Mammary epithelial cell (primary cell): ENCODE results near the gene SEMA5A.

ENCODE experiments used
- CTCF ChIP-seq, 2 donors: IDR thresholded peaks in 1 of 2; conservative IDR thresholded peaks in 1 of 2; 2 replicates each; pipeline ENCODE4 v1.5.1; 2011 to 2012; ENCODE audit warnings: inconsistent platforms in 2 of 2, low read length in 2 of 2, mild to moderate bottlenecking in 2 of 2, control low read depth in 1 of 2, low read depth in 1 of 2; ENCODE audit not compliant: insufficient read depth in 1 of 2; ENCODE audit errors: extremely low read depth in 1 of 2
- EZH2 ChIP-seq: IDR thresholded peaks from 2 replicates; pipeline ENCODE4 v1.6.1; 2012; ENCODE audit warnings: low read length, inconsistent platforms, borderline replicate concordance

GRCh38 chr5:9423571-9423970 is 122.3 kb downstream of the SEMA5A start:
- no peak for TF ChIP-seq CTCF (conservative IDR thresholded peaks at IDR 0.05 in 1 of 2, IDR thresholded peaks at IDR 0.05 in 1 of 2; ENCODE audit: extremely low read depth in 1 of 2, insufficient read depth in 1 of 2, low read depth in 1 of 2, low read length in 2 of 2)
- no peak for TF ChIP-seq EZH2
